SK-N-SH treated with all-trans-retinoic acid at 6 μM for 48 hours (cell line): Measurements from ENCODE around the gene H19.

Experiments
- ZFP30 ChIP-seq: fragments of 450-650 bp; formaldehyde crosslinking; IDR thresholded peaks from 2 replicates; pipeline ENCODE4 v1.5.0; 2022; ENCODE audit warnings: mild to moderate bottlenecking, moderate library complexity
- TF ChIP-seq, protein P1 (sequence below): fragments of 250-450 bp; sonication (Bioruptor Pico); IDR thresholded peaks from 2 replicates; pipeline ENCODE4 v1.8.0; 2020; ENCODE audit warnings: mild to moderate bottlenecking, moderate library complexity, borderline replicate concordance

DNA sequence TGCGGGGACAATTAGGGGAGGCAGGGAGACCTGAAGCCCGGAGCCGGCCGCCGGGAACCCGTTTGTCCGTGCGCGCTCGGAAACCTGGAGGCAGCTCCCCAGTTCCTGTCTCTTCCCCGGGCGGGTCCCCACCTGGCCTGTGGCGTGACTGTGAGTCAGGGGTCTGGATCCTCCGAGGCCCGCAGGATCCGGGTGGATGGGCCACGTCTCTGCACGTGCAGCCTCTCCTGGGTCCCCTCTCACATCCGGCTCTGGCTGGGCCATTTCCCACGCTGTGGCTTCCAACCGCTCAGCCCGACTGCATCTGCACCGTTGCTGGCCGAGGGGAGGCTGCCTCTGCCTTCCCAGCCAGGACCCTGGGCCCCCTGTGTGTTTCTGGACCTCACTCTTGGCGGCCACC is 14.8 kb upstream of the H19 start:
- TF ChIP-seq ZFP30 (CRISPR knock-in tag), result no peak
- TF ChIP-seq, protein P1, sequence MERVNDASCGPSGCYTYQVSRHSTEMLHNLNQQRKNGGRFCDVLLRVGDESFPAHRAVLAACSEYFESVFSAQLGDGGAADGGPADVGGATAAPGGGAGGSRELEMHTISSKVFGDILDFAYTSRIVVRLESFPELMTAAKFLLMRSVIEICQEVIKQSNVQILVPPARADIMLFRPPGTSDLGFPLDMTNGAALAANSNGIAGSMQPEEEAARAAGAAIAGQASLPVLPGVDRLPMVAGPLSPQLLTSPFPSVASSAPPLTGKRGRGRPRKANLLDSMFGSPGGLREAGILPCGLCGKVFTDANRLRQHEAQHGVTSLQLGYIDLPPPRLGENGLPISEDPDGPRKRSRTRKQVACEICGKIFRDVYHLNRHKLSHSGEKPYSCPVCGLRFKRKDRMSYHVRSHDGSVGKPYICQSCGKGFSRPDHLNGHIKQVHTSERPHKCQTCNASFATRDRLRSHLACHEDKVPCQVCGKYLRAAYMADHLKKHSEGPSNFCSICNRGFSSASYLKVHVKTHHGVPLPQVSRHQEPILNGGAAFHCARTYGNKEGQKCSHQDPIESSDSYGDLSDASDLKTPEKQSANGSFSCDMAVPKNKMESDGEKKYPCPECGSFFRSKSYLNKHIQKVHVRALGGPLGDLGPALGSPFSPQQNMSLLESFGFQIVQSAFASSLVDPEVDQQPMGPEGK (CRISPR knock-in tag), result no peak
